ENCODE measurements around the gene ZNF700.
"Not testable (repeated sequence)": the region's sequence is repeated elsewhere in the genome, so short reads cannot be mapped to it uniquely, and the experiment has no call there.

The ZNF700 gene

GRCh38 chr19:11984986-11985385 is 60.1 kb downstream of the ZNF700 start:
- H3K36me3 ChIP-seq (ENCODE audit: control insufficient read depth in 2 of 2, insufficient read depth in 2 of 2, low read length in 2 of 2), result peaks cover 0 to 2% of the 10 kb centered on the region in 2 donors
- no peaks in the 10 kb centered on the region for H3K27me3 ChIP-seq (ENCODE audit: control insufficient read depth in 2 of 2, insufficient read depth in 2 of 2, low read length in 2 of 2)
- no peak overlapping the region for H3K9ac ChIP-seq (ENCODE audit: low read depth in 1 of 2, low read length in 2 of 2)
- no peak overlapping the region for H3K4me3 ChIP-seq (ENCODE audit: low read length in 2 of 2)
- H3K4me1 ChIP-seq (ENCODE audit: control insufficient read depth in 2 of 2, insufficient read depth in 2 of 2, low read length in 2 of 2), result peaks cover 4 to 8% of the 10 kb centered on the region in 2 donors
- H3K27ac ChIP-seq (ENCODE audit: low read depth in 2 of 2, low read length in 2 of 2), result no peak overlapping the region
- H3K9me3 ChIP-seq (ENCODE audit: control insufficient read depth in 2 of 2, low read length in 2 of 2), result peaks cover 13 to 14% of the 10 kb centered on the region in 2 donors

DNA sequence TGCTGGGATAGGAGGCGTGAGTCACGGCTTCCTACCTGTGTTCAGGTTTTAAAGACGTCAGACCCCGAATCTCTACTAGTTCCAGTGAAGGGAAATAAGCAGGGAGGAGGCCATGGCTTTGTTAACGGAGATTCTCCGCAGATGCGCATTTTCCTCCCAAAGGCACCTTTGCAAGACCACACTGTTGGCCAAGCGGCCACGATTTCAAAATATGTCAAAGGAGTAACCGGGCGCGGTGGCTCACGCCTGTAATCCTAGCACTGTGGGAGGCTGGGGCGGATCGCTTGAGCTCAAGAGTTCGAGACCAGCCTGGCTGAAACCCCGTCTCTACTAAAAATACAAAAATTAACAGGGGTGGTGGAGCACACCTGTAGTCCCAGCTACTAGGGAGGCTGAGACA is 61.8 kb downstream of the ZNF700 start:
- Histone ChIP-seq H3K36me3 (ENCODE audit: control insufficient read depth in 2 of 2, insufficient read depth in 2 of 2, low read length in 2 of 2) (no peaks in the 10 kb centered on the region), H3K9me3 (ENCODE audit: control insufficient read depth in 2 of 2, low read length in 2 of 2) (peaks cover 0 to 2% of the 10 kb centered on the region in 2 donors), H3K4me3 (ENCODE audit: low read length in 2 of 2) (peak overlapping the region in 1 of 2 donors; percentile 93), H3K4me1 (ENCODE audit: control insufficient read depth in 2 of 2, insufficient read depth in 2 of 2, low read length in 2 of 2) (peaks cover 4 to 8% of the 10 kb centered on the region in 2 donors), H3K27me3 (ENCODE audit: control insufficient read depth in 2 of 2, insufficient read depth in 2 of 2, low read length in 2 of 2) (no peaks in the 10 kb centered on the region), H3K27ac (ENCODE audit: low read depth in 2 of 2, low read length in 2 of 2) (no peak overlapping the region), H3K9ac (ENCODE audit: low read depth in 1 of 2, low read length in 2 of 2) (no peak overlapping the region)

- H3K36me3 ChIP-seq (ENCODE audit: control insufficient read depth in 2 of 2, insufficient read depth in 2 of 2, low read length in 2 of 2), result no peaks in the 10 kb centered on the region
- H3K9ac ChIP-seq (ENCODE audit: low read depth in 1 of 2, low read length in 2 of 2), result peak overlapping the region; percentile 84 to 93
- peak overlapping the region; percentile 88 to 93 for H3K4me3 ChIP-seq (ENCODE audit: low read length in 2 of 2)
- H3K9me3 ChIP-seq (ENCODE audit: control insufficient read depth in 2 of 2, low read length in 2 of 2), result no peaks in the 10 kb centered on the region
- H3K27ac ChIP-seq (ENCODE audit: low read depth in 2 of 2, low read length in 2 of 2), result peak overlapping the region; percentile 82 to 87
- peaks cover 4 to 8% of the 10 kb centered on the region in 2 donors for H3K4me1 ChIP-seq (ENCODE audit: control insufficient read depth in 2 of 2, insufficient read depth in 2 of 2, low read length in 2 of 2)
- no peaks in the 10 kb centered on the region for H3K27me3 ChIP-seq (ENCODE audit: control insufficient read depth in 2 of 2, insufficient read depth in 2 of 2, low read length in 2 of 2)
Observed at GRCh38 chr19:11987405-11988281, 62.7 kb downstream of the ZNF700 start.

- peak overlapping the region in 1 of 2 donors; percentile 87 for H3K27ac ChIP-seq (ENCODE audit: low read depth in 2 of 2, low read length in 2 of 2)
- peaks cover 4 to 8% of the 10 kb centered on the region in 2 donors for H3K4me1 ChIP-seq (ENCODE audit: control insufficient read depth in 2 of 2, insufficient read depth in 2 of 2, low read length in 2 of 2)
- no peaks in the 10 kb centered on the region for H3K27me3 ChIP-seq (ENCODE audit: control insufficient read depth in 2 of 2, insufficient read depth in 2 of 2, low read length in 2 of 2)
- peak overlapping the region; percentile 88 to 93 for H3K4me3 ChIP-seq (ENCODE audit: low read length in 2 of 2)
- no peaks in the 10 kb centered on the region for H3K36me3 ChIP-seq (ENCODE audit: control insufficient read depth in 2 of 2, insufficient read depth in 2 of 2, low read length in 2 of 2)
- H3K9ac ChIP-seq (ENCODE audit: low read depth in 1 of 2, low read length in 2 of 2), result no peak overlapping the region
- H3K9me3 ChIP-seq (ENCODE audit: control insufficient read depth in 2 of 2, low read length in 2 of 2), result no peaks in the 10 kb centered on the region
Observed at GRCh38 chr19:11989112-11989456, 64.2 kb downstream of the ZNF700 start.

DNA sequence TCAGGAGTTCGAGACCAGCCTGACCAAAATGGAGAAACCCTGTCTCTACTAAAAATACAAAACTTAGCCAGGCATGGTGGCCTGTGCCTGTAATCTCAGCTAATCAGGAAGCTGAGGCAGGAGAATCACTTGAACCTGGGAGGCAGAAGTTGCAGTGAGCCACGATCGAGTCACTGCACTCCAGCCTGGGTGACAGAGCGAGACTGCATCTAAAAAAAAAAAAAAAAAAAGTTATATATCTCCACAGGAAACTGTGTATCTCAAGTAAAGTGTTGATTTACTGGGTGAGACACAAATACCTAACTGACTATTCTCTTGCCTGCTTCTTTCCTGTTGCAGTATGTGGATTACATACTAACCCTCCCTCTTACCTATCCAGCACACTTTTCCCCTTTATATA is 67.0 kb downstream of the ZNF700 start:
- H3K36me3 ChIP-seq (ENCODE audit: control insufficient read depth in 2 of 2, insufficient read depth in 2 of 2, low read length in 2 of 2); H3K9ac ChIP-seq (ENCODE audit: low read depth in 1 of 2, low read length in 2 of 2); H3K4me3 ChIP-seq (ENCODE audit: low read length in 2 of 2); H3K9me3 ChIP-seq (ENCODE audit: control insufficient read depth in 2 of 2, low read length in 2 of 2); H3K27me3 ChIP-seq (ENCODE audit: control insufficient read depth in 2 of 2, insufficient read depth in 2 of 2, low read length in 2 of 2); H3K4me1 ChIP-seq (ENCODE audit: control insufficient read depth in 2 of 2, insufficient read depth in 2 of 2, low read length in 2 of 2); H3K27ac ChIP-seq (ENCODE audit: low read depth in 2 of 2, low read length in 2 of 2): not testable (repeated sequence)

DNA sequence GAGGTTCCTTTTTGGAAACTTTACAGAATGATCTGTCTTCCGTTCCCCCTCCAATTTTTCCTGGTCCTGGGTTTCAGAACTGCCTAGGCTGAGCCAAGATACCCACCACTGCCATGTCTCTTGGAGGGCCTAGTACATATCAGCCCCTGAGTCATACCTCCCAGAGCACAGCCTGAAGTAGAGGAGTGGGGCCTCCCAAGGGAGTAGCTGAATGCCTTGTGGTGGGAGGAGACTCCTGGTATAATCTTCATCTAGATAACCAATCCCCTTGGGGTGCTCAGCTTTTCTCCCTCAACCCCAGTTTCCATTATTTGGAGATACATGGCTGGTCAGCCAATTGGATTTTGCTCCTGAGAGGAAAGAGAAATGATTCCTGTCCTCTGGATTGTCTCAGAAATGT is 70.3 kb downstream of the ZNF700 start:
- Histone ChIP-seq H3K4me1 (ENCODE audit: control insufficient read depth in 2 of 2, insufficient read depth in 2 of 2, low read length in 2 of 2) (no peaks in the 10 kb centered on the region), H3K36me3 (ENCODE audit: control insufficient read depth in 2 of 2, insufficient read depth in 2 of 2, low read length in 2 of 2) (no peaks in the 10 kb centered on the region), H3K9ac (ENCODE audit: low read depth in 1 of 2, low read length in 2 of 2) (no peak overlapping the region), H3K27me3 (ENCODE audit: control insufficient read depth in 2 of 2, insufficient read depth in 2 of 2, low read length in 2 of 2) (no peaks in the 10 kb centered on the region), H3K27ac (ENCODE audit: low read depth in 2 of 2, low read length in 2 of 2) (no peak overlapping the region), H3K9me3 (ENCODE audit: control insufficient read depth in 2 of 2, low read length in 2 of 2) (no peaks in the 10 kb centered on the region), H3K4me3 (ENCODE audit: low read length in 2 of 2) (no peak overlapping the region)
